Astrocyte (in vitro differentiated cells and primary cell): ENCODE results near the gene MCRS1.

ENCODE experiments used
- EZH2 ChIP-seq: IDR thresholded peaks from 2 replicates; pipeline ENCODE4 v1.6.1; 2012; ENCODE audit warnings: mild to moderate bottlenecking, low read length, inconsistent platforms; ENCODE audit not compliant: insufficient read depth
- TF ChIP-seq, protein P1 (sequence below): IDR thresholded peaks from 2 replicates; pipeline ENCODE4 v1.5.1; 2011; ENCODE audit warnings: low read depth, mild to moderate bottlenecking, inconsistent platforms, low read length, moderate library complexity; ENCODE audit not compliant: insufficient read depth

DNA sequence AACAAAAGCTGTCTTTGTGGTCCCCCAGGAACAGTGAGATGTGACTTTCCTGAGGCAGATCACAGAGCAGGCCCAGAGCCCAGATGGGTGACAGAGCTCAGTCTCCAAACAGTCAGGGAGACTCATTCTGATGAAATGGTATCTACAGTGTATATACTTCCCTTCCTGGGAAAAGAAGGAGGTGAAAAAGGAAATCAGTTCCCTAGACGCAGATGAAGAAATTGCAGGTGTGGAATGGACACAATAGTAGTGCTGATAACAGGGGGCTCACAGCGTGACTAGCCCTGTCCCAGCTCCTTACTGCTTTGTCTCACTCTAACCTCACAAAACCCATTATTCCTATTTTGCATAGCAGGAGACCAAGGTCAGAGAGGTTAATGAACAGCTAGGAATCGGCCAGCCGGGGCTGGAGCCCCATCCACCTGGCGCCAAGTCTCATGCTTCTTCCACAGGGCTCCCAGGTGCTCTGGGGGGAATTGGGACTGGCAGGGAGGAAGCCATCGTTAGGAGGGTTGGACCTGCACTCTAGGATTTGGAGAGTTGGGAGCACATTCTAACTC is 17.2 kb downstream of the MCRS1 start:
- TF ChIP-seq, protein P1, sequence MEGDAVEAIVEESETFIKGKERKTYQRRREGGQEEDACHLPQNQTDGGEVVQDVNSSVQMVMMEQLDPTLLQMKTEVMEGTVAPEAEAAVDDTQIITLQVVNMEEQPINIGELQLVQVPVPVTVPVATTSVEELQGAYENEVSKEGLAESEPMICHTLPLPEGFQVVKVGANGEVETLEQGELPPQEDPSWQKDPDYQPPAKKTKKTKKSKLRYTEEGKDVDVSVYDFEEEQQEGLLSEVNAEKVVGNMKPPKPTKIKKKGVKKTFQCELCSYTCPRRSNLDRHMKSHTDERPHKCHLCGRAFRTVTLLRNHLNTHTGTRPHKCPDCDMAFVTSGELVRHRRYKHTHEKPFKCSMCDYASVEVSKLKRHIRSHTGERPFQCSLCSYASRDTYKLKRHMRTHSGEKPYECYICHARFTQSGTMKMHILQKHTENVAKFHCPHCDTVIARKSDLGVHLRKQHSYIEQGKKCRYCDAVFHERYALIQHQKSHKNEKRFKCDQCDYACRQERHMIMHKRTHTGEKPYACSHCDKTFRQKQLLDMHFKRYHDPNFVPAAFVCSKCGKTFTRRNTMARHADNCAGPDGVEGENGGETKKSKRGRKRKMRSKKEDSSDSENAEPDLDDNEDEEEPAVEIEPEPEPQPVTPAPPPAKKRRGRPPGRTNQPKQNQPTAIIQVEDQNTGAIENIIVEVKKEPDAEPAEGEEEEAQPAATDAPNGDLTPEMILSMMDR, result no peak
- no peak for TF ChIP-seq EZH2
